ENCODE data around the gene ITPRIPL2. TPM values are rescaled to one million over a fixed set of nuclear protein-coding genes. Genes with fewer than 3 reads are reported as not detected.

ITPRIPL2 gene
- total RNA-seq, 1 donor, result 17.2 TPM

- DNase-seq (ENCODE audit: low read depth in 2 of 3, low spot score in 2 of 3), result no peak
Observed at GRCh38 chr16:19116711-19117449, 3.1 kb downstream of the ITPRIPL2 start.

GRCh38 chr16:19118938-19119431 is 5.2 kb downstream of the ITPRIPL2 start:
- DNase-seq (ENCODE audit: low read depth in 2 of 3, low spot score in 2 of 3), result peak in 2 of 3 donors; percentile 25 to 37

GRCh38 chr16:19119564-19119963 is 5.8 kb downstream of the ITPRIPL2 start:
- DNase-seq (ENCODE audit: low read depth in 2 of 3, low spot score in 2 of 3), result no peak

- no peak for DNase-seq (ENCODE audit: low read depth in 2 of 3, low spot score in 2 of 3)
Observed at GRCh38 chr16:19123535-19124178, 9.9 kb downstream of the ITPRIPL2 start.

- no peak for DNase-seq (ENCODE audit: low read depth in 2 of 3, low spot score in 2 of 3)
Observed at GRCh38 chr16:19126300-19126699, 12.5 kb downstream of the ITPRIPL2 start.

- no peak for DNase-seq (ENCODE audit: low read depth in 2 of 3, low spot score in 2 of 3)
Observed at GRCh38 chr16:19127205-19127604, 13.4 kb downstream of the ITPRIPL2 start.

GRCh38 chr16:19127674-19128131 is 13.9 kb downstream of the ITPRIPL2 start:
- no peak for DNase-seq (ENCODE audit: low read depth in 2 of 3, low spot score in 2 of 3)

GRCh38 chr16:19128454-19129200 is 14.9 kb downstream of the ITPRIPL2 start:
- no peak for DNase-seq (ENCODE audit: low read depth in 2 of 3, low spot score in 2 of 3)

GRCh38 chr16:19130385-19130784 is 16.6 kb downstream of the ITPRIPL2 start:
- no peak for DNase-seq (ENCODE audit: low read depth in 2 of 3, low spot score in 2 of 3)

GRCh38 chr16:19130852-19131824 is 17.4 kb downstream of the ITPRIPL2 start:
- peak in 2 of 3 donors; percentile 45 to 50 for DNase-seq (ENCODE audit: low read depth in 2 of 3, low spot score in 2 of 3)

- DNase-seq (ENCODE audit: low read depth in 2 of 3, low spot score in 2 of 3), result no peak
Observed at GRCh38 chr16:19131825-19132218, 18.1 kb downstream of the ITPRIPL2 start.

- no peak for DNase-seq (ENCODE audit: low read depth in 2 of 3, low spot score in 2 of 3)
Observed at GRCh38 chr16:19132255-19132654, 18.5 kb downstream of the ITPRIPL2 start.

- DNase-seq (ENCODE audit: low read depth in 2 of 3, low spot score in 2 of 3), result no peak
Observed at GRCh38 chr16:19132898-19133297, 19.1 kb downstream of the ITPRIPL2 start.

- DNase-seq (ENCODE audit: low read depth in 2 of 3, low spot score in 2 of 3), result no peak
Observed at GRCh38 chr16:19133600-19133999, 19.8 kb downstream of the ITPRIPL2 start.

GRCh38 chr16:19135201-19135842 is 21.6 kb downstream of the ITPRIPL2 start:
- DNase-seq (ENCODE audit: low read depth in 2 of 3, low spot score in 2 of 3), result no peak

GRCh38 chr16:19135896-19136438 is 22.2 kb downstream of the ITPRIPL2 start:
- no peak for DNase-seq (ENCODE audit: low read depth in 2 of 3, low spot score in 2 of 3)

GRCh38 chr16:19136549-19137196 is 22.9 kb downstream of the ITPRIPL2 start:
- peak in 1 of 3 donors; percentile 39 for DNase-seq (ENCODE audit: low read depth in 2 of 3, low spot score in 2 of 3)

- DNase-seq (ENCODE audit: low read depth in 2 of 3, low spot score in 2 of 3), result no peak
Observed at GRCh38 chr16:19137201-19138128, 23.7 kb downstream of the ITPRIPL2 start.

All from hematopoietic multipotent progenitor cell (in vitro differentiated cells).